ENCODE results near the gene RAB26. TPM values are rescaled to one million over a fixed set of nuclear protein-coding genes. Genes with fewer than 3 reads are reported as not detected.

RAB26 gene
- total RNA-seq, 2 donors from 2014 or later, result 0.80 TPM; not detected in 1

GRCh38 chr16:2150418-2151187, 2.2 kb downstream of the RAB26 start:
- H3K36me3 Mint-ChIP-seq, result peaks cover 25 to 33% of the 10 kb centered on the region in 2 donors
- no peak for DNase-seq (ENCODE audit: low spot score in 2 of 2)
- H3K27ac Mint-ChIP-seq, result peak overlapping the region in 1 of 2 donors; percentile 81
- H3K9me3 Mint-ChIP-seq, result no peaks in the 10 kb centered on the region
- ATAC-seq, result no peak

GRCh38 chr16:2151188-2152091, 3.0 kb downstream of the RAB26 start:
- no peaks in the 10 kb centered on the region for H3K9me3 Mint-ChIP-seq
- peaks cover 30 to 39% of the 10 kb centered on the region in 2 donors for H3K36me3 Mint-ChIP-seq
- peak overlapping the region; percentile 15 to 92 for H3K27ac Mint-ChIP-seq
- DNase-seq (ENCODE audit: low spot score in 2 of 2) (no peak), ATAC-seq (no peak)

- DNase-seq (ENCODE audit: low spot score in 2 of 2) (no peak), ATAC-seq (no peak)
- peaks cover 31 to 39% of the 10 kb centered on the region in 2 donors for H3K36me3 Mint-ChIP-seq
Measured at GRCh38 chr16:2152695-2153506, 4.5 kb downstream of the RAB26 start.

GRCh38 chr16:2154533-2155090, 6.2 kb downstream of the RAB26 start:
- Mint-ChIP-seq H3K27ac (peak overlapping the region; percentile 78 to 98), H3K36me3 (peaks cover 31 to 39% of the 10 kb centered on the region in 2 donors), H3K9me3 (no peaks in the 10 kb centered on the region)
- ATAC-seq, result no peak
- DNase-seq (ENCODE audit: low spot score in 2 of 2), result no peak

More at GRCh38 chr16:2152695-2153506, 4.5 kb downstream of the RAB26 start:
- Mint-ChIP-seq H3K9me3 (no peaks in the 10 kb centered on the region), H3K27ac (peak overlapping the region; percentile 78 to 98)

- ATAC-seq (peak; percentile 88 to 96), DNase-seq (ENCODE audit: low spot score in 2 of 2) (peak; percentile 96 to 99)
- Mint-ChIP-seq H3K9me3 (no peaks in the 10 kb centered on the region), H3K27ac (peak within 1 kb of the TSS; percentile 78 to 98), H3K36me3 (peaks cover 31 to 39% of the 10 kb centered on the region in 2 donors)
Measured at GRCh38 chr16:2155091-2155950, 6.9 kb downstream of the RAB26 start, which contains the start of gene TRAF7. TSS of gene TRAF7 (plus strand) at chr16:2155782. CDS start at chr16:2163921, 8,139 bp downstream.

- Mint-ChIP-seq H3K36me3 (peaks cover 31 to 36% of the 10 kb centered on the region in 2 donors), H3K27ac (peak overlapping the region; percentile 78 to 98), H3K9me3 (no peaks in the 10 kb centered on the region)
- peak in 1 of 2 donors; percentile 0 for ATAC-seq
- no peak for DNase-seq (ENCODE audit: low spot score in 2 of 2)
Measured at GRCh38 chr16:2155977-2156848, 7.8 kb downstream of the RAB26 start.

- ATAC-seq (no peak), DNase-seq (ENCODE audit: low spot score in 2 of 2) (no peak)
- Mint-ChIP-seq H3K9me3 (no peaks in the 10 kb centered on the region), H3K36me3 (peaks cover 31 to 33% of the 10 kb centered on the region in 2 donors), H3K27ac (peak overlapping the region; percentile 78 to 98)
Measured at GRCh38 chr16:2156849-2157224, 8.4 kb downstream of the RAB26 start.

- H3K27ac Mint-ChIP-seq, result peak overlapping the region; percentile 79 to 98
- DNase-seq (ENCODE audit: low spot score in 2 of 2), result no peak
- H3K36me3 Mint-ChIP-seq, result peaks cover 31 to 33% of the 10 kb centered on the region in 2 donors
- no peak for ATAC-seq
- no peaks in the 10 kb centered on the region for H3K9me3 Mint-ChIP-seq
Measured at GRCh38 chr16:2157480-2158261, 9.2 kb downstream of the RAB26 start.

- peaks cover 30 to 32% of the 10 kb centered on the region in 2 donors for H3K36me3 Mint-ChIP-seq
- DNase-seq (ENCODE audit: low spot score in 2 of 2), result no peak
- ATAC-seq, result no peak
- H3K27ac Mint-ChIP-seq, result peak overlapping the region; percentile 44 to 79
- H3K9me3 Mint-ChIP-seq, result no peaks in the 10 kb centered on the region
Measured at GRCh38 chr16:2158262-2158638, 9.8 kb downstream of the RAB26 start.

GRCh38 chr16:2159175-2159838, 10.9 kb downstream of the RAB26 start:
- H3K9me3 Mint-ChIP-seq, result no peaks in the 10 kb centered on the region
- H3K27ac Mint-ChIP-seq, result peak overlapping the region; percentile 71 to 74
- DNase-seq (ENCODE audit: low spot score in 2 of 2) (no peak), ATAC-seq (no peak)
- peaks cover 19 to 31% of the 10 kb centered on the region in 2 donors for H3K36me3 Mint-ChIP-seq

GRCh38 chr16:2160915-2161551, 12.6 kb downstream of the RAB26 start:
- no peaks in the 10 kb centered on the region for H3K9me3 Mint-ChIP-seq
- peaks cover 5 to 20% of the 10 kb centered on the region in 2 donors for H3K36me3 Mint-ChIP-seq
- no peak overlapping the region for H3K27ac Mint-ChIP-seq
- ATAC-seq (no peak), DNase-seq (ENCODE audit: low spot score in 2 of 2) (no peak)

- Mint-ChIP-seq H3K27ac (peak overlapping the region in 1 of 2 donors; percentile 82), H3K36me3 (peaks cover 0 to 19% of the 10 kb centered on the region in 2 donors), H3K9me3 (no peaks in the 10 kb centered on the region)
- ATAC-seq, result no peak
- no peak for DNase-seq (ENCODE audit: low spot score in 2 of 2)
Measured at GRCh38 chr16:2161911-2162310, 13.5 kb downstream of the RAB26 start.

GRCh38 chr16:2162676-2163118, 14.3 kb downstream of the RAB26 start:
- no peak overlapping the region for H3K27ac Mint-ChIP-seq
- H3K36me3 Mint-ChIP-seq, result peaks cover 0 to 19% of the 10 kb centered on the region in 2 donors
- H3K9me3 Mint-ChIP-seq, result no peaks in the 10 kb centered on the region
- DNase-seq (ENCODE audit: low spot score in 2 of 2) (no peak), ATAC-seq (no peak)

Data from activated naive CD4-positive, alpha-beta T cell treated with anti-CD3 and anti-CD28 coated beads, Interleukin-2, amount 50 U/mL, for 72 hours (primary cell).